Daoy (cell line): ENCODE results near the gene DIDO1. TPM values are rescaled to one million over a fixed set of nuclear protein-coding genes. Genes with fewer than 3 reads are reported as not detected.

Source experiments
- DNase-seq: peaks from one replicate; pipeline ENCODE4 v3.0.0-alpha.2; 2015; ENCODE audit warnings: low read depth
- total RNA-seq: library from RNA; depleted of rRNA; stranded (reverse); fragments of >200 nt; shearing (Covaris generic); gene quantifications from 2 replicates; pipeline ENCODE4 v1.2.3, GENCODE V29; 2014

The DIDO1 gene
- total RNA-seq, 1 experiment from 2014 or later: 20.6 TPM

DNA sequence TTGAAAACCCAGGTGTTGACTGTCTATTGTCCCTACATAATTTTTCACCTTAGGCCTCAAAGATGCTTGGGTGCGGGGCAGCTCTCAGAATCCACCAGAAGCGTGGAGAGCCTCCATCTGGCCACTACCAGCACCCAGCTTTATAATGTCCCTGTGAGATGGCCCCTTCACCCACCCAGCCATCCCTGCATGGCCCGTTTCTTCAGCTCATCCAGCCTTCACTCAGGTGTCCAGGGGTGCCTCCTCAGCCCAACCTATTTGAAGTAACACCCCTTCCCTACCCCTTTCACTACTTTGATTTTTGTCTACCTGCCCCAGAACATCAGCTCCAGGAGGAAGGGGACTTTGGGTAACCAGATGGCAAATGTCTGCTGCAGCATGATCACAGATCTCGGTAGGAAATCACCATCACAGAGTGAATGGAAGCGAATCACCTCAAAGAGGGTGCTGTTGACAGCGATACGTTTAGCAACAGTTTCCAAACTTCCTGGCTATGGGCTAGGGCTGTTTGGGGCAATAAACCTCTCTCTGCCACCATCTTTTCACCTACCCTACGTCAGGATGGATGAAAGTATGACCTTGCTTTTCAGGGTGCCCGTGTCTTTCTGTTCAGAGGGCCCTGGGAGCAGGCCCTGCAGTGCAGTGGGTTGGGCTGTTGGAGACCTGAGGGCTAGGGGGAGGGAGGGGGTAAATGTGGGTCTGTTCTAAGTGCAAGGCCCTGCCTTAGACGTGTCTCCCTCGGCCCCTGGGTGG, 25.0 kb upstream of the DIDO1 start:
- no peak for DNase-seq

DNA sequence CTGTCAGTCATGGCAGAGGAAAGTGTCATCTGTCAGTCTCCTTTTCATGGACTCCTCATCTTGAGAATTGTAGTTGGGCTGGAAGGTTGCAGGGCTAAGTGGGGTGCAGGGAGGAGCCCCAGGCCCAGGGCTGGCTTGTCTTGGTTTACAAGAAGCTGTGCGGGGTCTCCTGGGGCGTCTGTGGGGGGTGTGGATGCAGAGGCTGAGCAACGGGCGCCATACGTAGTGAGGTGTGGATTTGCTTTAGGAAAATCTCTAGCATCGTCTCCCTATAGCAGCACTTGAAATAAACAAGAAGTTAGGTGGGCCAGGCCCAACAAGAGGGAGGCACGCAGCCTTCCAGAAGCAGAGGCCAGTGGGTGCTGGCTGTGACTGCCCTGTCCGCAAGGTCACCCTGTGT, 24.4 kb upstream of the DIDO1 start:
- no peak for DNase-seq

DNA sequence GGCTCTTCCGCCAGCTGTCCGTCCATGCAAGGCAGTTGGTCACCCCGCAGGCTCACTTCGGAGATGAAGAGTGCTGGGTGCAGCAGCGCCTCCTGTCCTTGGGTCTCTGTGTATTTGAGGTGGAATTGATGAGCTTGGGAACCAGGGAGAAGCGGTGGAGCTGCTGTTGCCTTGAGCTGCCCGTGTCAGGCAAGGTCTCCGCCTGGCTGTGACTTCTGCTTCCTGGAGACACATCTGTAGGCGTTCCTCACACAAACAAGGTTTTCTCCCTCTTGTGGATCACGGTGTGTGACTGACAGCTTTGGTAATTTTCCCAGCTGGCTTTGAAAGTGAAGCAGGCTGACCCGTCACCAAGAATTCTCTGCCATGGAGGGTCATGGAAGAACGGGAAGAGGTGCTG, 23.7 kb upstream of the DIDO1 start:
- DNase-seq: no peak

DNA sequence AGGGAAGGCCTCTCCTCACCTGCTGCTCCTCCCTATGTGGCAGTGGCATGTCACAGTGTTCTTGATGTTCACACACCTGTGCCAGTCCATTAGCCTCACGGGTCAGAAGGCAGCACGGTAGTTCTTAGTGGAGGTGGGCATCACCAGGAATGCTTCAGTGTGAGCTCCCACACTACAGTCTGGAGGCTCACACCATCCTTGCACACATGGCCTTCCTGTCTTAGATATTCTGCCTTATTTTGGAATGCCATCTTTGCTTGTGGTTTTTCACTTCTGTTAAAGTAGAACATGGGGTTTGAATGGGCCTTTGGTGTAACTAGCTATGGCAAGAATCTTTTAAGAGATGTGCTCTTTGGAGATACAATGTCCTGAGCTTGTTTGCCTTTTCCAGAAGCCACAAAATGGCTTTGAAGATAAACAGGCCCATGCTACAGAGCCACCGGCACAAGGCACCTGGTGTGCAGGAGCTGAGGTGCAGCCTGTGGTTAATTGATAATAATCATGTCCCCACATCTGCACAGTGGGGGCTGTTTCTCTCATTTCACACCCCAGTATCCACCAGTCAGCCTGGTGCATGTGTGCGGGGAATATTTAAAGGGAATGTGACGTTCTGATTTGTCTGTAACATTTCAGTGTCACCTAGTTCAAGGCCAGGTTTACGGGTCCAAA, 23.0 kb upstream of the DIDO1 start:
- DNase-seq: no peak

DNA sequence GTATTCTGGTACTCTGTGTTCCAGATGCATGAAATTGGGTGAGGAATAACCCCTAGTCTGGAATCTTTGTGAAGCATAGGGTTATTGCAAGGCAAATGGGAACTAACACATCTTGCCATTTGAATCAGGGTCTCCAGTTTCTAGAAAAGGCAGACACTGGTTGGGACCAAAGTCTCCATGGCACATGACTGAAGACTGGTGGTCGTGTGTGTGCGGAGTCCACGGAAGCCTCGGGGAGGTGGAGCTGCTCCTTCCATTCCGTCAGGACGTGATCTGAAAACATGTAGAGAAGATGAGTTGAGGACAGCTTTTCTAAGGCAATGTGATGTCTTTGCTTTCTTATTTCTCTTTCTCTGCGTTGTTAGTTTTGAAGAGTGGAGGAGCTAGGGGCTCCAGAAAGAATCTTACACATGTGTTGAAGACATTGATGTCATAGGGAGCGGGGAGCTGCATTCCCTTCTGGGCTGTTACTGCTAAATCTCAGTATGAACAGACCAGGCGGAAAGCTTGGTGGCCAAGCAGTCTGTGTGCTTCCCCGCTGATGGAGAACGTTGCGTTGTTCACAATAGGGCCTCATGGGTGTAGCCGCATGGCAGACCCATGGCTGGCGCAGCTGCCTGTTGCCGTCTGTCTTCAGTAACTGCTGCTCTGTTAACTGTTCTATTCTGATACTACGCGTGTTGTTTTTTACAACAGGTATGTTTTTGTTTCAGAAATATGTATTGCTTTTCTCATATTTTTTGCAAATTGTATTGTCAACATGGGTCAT, 21.4 kb upstream of the DIDO1 start:
- DNase-seq: no peak

DNA sequence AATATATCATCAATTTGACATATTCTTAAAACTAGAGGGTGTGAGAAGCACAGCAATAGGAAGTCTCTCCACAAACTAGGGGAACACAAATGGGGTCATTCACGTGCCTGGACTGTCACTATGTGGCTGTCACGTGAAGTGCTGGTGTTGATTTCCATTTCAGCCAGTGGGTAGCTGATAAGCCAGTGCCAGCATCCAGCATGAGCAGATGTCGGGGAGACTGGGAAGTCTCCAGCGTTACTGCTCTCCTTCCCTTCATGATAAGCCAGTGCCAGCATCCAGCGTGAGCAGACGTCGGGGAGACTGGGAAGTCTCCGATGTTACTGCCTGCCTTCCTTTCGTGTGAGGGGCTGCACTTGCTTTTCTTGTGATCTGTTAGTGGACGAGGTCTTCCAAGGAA, 20.6 kb upstream of the DIDO1 start:
- no peak for DNase-seq

DNA sequence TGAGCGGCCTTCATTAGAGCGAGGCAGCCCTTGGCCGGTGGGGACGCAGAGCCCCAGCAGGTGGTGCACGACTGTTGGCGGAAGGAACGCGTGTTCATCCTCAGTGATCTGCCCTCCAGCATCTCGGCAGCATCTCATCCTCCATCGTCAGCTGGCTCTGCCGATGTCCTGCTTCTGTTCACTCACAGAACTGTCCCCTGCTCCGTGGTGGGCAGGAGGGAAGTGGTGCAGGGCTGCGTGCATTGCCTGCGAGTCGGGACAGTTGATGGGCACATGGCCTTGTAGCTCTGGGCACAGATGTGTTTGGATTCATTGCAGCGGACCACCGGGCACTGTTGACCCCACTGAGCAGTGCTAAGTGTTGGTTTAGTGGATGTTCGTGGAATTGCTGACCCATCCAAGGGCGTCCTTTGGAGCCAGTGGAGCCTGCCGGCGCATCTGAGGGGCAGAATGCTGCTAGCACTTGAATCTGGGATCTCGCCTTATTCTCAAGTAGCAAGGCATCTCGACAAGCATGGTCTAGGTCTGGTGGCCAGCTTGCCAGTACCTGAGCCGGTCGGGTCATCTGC, 19.6 kb upstream of the DIDO1 start:
- no peak for DNase-seq

DNA sequence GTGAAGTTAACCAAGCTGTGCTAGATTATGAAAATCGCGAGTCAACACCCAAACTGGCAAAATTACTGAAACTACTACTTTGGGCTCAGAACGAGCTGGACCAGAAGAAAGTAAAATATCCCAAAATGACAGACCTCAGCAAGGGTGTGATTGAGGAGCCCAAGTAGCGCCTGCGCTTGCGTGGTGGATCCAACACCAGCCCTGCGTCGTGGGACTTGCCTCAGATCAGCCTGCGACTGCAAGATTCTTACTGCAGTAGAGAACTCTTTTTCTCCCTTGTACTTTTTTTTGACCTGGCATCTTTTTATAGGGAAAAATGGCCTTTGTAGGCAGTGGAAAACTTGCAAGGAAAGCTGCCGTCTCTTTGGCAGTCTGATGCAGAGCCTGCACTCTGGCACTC, 18.4 kb upstream of the DIDO1 start:
- no peak for DNase-seq

DNA sequence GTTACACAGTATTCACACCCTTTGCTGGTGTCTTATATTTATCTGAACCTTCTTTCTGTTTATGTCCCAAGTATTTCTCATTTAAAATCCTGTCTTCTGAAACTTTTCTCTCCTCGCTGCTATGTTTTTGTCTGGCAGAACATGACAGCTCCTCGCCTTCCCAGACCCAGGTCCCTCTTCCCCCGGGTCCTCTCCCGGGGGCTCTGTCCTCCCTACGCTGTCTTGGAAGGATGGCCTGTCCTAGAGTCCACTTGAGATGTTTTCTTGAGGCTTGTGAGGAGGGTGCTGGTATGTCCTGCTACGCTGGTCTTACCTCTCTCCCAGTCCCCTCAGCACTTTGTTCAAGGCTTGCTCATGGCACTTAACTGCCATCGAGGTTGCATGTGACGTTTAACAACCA, 17.9 kb upstream of the DIDO1 start:
- no peak for DNase-seq

DNA sequence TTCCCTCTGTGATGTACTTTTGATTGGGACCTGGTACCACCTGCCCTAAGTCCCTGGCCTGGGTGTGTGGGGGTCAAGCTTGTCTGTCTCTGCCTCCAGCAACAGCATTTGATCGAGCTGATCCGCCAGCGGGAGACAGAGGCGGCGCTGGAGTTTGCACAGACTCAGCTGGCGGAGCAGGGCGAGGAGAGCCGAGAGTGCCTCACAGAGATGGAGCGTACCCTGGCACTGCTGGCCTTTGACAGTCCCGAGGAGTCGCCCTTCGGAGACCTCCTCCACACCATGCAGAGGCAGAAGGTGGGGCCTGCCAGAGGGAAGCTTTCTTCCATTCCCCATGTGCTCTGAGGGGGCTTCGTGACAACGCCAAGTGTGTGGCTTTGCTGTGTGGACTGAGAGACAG, 17.1 kb upstream of the DIDO1 start:
- no peak for DNase-seq

DNA sequence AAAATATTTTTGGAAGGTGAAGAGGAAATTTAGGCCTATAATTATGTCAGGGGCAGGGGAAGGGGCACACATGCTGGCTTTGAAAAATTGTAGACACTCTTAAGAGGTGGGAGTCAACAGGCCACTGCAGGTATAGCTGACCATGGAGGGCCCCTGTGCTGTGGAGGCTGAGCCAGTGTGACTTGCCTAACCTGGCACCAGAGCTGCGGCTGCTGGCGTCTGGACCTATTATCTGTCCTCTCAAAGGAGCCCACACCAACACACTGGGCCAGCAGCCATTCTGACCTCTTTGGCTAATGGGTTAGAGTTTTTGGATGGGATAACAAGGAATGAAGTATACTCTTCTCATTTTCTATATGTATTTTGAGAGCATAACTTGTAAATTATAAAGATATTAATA, 16.2 kb upstream of the DIDO1 start:
- DNase-seq: no peak

DNA sequence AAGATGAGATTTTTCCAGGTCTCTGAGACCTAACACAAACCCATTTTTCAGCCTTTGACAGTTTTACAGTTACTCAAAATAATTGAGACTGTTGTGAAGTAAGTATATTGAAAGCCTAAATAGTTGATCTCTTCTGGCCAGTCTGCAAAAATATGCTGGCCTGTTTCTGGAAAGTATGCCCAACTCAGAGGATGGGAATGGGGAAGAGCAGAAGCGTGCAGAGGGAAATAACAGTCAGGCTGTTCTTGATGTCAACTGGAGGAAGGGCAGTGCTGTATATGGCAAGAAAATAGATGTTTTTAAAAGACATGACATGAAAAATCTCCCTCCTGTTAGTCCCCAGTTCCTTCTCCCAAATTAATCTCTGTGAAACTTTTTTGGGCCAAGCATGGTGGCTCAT, 15.5 kb upstream of the DIDO1 start:
- DNase-seq: no peak

DNA sequence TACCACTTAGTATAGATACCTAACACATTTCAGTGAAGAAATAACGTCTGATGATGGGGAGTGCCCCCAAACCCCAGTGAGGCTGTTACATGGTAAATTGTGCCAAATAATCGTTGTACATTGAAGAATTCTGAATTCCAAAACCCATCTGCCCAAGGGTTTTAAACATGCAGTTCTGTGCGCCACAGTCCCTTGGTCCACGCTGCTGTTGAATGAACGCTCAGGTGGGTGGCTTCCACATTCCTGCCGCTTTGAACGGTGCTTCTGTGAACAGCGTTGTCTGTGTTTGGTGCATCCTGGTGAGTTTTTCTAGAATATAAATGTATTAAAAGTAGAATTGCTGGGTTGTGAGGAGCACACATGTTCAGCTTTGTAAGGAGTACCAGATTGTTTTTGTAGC, 14.6 kb upstream of the DIDO1 start:
- no peak for DNase-seq

DNA sequence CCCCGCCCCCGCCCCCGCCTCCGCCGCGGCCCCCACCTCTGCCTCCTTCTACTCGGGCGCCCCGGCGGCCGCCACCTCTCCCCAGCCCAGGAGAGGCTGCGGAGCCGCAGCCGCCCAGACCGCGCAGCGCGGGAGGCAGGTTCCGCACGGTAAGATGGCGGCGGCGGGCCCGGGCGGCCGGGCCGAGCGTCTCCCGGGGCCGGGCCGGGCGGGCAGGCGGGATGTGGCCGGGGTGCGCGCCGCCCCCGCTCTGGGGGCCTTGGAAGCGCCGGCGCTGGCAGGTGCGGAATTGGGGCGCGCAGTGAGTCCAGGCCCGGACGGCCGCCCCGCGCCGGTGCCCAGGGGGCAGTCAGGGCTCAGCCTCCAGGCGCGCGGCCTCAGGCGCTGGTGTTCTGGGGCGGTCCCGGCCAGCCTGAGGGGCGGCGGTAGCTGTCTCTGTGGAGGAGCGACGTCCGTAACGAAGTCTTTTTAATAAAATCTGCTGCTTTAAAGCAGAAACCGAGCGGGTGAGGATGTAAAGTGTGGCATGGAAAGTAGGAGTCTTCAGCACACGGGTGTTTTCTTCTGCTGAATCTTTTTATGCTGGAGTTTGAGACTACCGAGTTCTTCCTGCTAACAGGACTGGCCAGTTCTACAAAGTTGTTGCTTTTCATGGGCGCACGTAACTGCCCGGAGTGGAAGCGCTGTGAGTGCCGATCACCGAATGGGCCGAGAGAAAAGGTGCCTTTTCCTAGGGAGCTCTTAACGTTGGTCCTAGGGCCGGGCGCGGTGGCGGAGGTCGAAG, 12.0 kb upstream of the DIDO1 start, which contains the start of gene GID8:
Gene GID8, plus strand, starts transcription at position 43 of the 784 bp plus-strand sequence. CDS start 3,356 bp downstream, outside the sequence.
- DNase-seq: peak; percentile 51

DNA sequence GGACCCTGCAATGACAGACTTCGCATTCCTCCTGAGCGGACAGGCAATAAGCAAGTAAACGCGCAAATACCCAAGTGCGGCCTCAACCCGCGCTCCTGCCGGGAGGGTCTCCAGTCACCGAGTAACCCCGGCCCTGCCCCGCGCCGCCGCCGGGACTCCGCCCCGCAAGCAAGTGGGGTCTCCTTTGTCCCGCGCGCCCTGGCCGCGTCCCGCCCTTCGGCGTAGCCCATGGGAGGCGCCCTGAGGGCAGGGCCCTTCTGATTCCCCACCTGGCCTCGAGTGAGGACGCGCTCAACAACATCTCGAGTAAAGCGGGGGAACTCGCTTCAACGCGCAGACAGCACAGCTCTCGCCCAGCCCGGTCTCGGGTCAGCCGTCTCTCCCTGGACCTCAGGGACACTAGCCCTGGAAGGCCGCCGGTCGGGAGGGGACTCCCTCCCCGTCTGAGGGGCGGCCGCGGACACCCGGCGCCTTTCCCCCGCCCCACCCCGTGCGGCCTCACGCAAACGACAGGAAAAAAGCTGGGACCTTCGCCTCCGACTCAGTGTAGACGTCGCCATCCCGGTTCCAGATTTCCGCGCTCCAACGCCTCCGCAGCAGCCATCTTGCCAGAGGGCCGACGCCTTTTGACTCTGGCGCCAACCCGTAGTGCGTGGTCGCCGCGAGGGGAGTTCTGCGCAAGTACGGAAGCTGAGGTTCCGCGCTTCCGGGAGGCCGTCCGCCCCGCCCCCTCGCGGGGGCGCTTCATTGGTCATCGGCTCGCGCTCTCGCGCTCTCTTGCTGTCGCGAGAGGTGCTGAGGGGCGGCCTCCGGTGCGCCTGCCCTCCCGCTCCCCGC, 11.2 kb upstream of the DIDO1 start:
- DNase-seq: peak; percentile 96

DNA sequence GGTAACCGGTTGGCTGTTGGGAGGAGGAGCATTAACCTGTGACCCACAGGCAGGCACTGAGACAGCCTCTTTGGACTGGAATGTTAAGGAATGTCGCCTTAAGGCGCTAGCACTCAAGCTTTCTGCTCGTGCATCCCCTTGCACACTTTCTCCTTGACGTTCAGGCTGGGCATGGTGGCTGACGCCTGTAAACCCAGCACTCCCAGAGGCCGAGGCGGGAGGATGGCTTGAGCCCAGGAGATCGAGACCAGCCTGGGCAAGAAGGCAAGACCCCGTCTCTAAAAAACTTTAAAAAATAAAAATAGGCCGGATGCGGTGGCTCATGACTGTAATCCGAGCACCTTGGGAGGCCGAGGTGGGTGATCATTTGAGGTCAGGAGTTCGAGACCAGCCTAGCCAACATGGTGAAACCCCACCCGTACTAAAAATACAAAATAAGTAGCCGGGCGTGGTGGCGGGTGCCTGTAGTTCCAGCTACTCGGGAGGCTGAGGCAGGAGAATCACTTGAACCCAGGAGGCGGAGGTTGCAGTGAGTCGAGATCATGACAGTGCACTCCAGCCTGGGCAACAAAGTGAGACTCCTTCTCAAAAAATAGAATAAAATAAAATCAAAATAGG, 9.8 kb upstream of the DIDO1 start:
- DNase-seq: no peak

DNA sequence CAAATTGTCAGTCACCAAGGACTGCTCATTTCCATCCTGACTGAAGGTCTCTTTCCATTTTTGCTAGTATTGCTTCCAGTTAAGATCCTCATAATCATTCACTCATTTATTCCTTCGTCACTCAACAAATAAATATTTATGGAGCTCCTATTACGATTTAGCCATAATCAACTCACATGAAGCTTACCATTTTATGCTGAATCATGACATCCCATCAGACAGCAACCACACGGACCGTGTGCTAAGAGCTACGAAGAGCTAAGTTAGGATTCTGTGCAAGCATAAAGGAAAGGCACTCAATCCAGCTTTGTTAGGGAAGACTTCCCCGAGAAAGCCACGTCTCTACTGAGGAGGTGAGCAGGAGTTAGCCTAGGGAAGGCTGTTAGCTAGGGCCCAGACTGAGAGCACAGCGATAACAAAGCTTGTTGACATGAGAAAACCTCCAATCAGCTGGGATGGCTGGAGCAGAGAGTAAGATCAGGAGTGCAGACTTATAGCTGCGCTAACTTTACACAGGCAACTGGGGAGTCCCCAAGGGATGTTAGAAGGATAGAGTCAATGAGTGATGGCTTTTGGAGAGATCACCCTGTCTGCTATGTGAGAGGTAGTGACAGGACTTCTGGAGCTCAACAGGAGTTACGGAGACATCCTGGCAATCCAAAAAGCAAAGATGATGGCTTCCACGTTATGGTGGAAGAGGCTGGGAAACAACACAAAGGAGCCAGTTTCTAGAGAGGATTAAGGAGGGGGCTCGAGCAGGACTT, 9.1 kb upstream of the DIDO1 start:
- no peak for DNase-seq

DNA sequence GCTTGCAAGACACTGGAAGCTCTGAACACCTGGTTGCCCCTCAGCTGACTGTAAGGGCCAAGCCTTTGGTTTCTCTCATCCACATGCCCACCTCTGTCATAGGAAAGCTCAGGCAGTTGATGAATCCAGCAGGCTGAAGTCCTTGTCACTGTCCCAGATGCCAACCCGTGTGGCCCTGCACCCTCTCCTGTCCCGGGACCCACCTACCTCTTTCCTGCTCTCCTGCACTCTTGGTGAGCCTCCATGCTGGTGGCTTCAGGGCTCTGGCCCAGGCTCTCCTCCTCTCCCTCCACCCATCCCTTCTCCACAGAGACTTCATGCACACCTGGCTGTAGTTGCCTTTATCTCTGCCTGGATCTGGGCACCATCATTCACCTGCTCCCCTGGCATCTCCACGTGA, 7.7 kb upstream of the DIDO1 start:
- no peak for DNase-seq

DNA sequence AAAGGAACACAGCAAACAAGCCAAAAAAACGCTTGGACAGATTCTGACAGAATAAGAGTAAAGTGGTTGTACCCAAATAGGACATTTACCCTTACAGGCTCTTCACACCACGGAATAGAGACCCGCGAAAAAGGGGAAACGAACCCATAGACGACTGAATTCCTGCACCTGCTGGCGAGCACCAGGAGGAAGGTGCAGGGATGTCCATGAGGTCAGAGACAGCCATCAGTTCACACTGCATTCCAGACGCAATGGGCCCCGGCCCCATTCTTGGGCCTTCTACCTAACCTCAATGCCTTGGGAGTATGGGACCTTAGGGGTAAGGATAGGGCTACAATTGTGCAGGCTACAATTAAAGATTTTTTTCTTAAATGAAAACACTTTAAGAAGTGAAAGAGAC, 5.2 kb upstream of the DIDO1 start:
- no peak for DNase-seq
